Common myeloid progenitor, CD34-positive (primary cell): Measurements from ENCODE around the gene SLC5A8.

Experiments used
- CTCF ChIA-PET: fragments of 350-600 bp; sonication (Branson Sonifier 250); formaldehyde crosslinking; loops from one replicate; lab custom pipeline; 2021; ENCODE audit warnings: antibody characterized with exemption; lab: Charles Lee
- POLR2A ChIA-PET: fragments of 350-600 bp; sonication (Branson Sonifier 250); formaldehyde crosslinking; loops from one replicate; lab custom pipeline; 2021; ENCODE audit warnings: antibody characterized with exemption; lab: Charles Lee
- DNase-seq, 3 donors: peaks; one replicate each; pipeline versions ENCODE4 v3.0.0 to v3.0.0-alpha.2; 2013
- H3K27ac ChIP-seq, 2 experiments: 1 replicate in 1 of 2; 2 replicates in 1 of 2; pipeline ENCODE4 v1.7.0; 2013; ENCODE audit warnings: inconsistent platforms in 2 of 2, low read length in 2 of 2, mild to moderate bottlenecking in 2 of 2, low read depth in 1 of 2, moderate library complexity in 1 of 2; ENCODE audit not compliant: severe bottlenecking in 2 of 2, insufficient read depth in 1 of 2, poor library complexity in 1 of 2
- H3K27me3 ChIP-seq, 5 experiments: replicated peaks in 2 of 5; 1 replicate in 3 of 5; 2 replicates in 2 of 5; pipeline versions ENCODE4 v1.6.1 to v1.7.0; 2013; ENCODE audit warnings: low read length in 4 of 5, mild to moderate bottlenecking in 2 of 5, moderate library complexity in 2 of 5, inconsistent platforms in 1 of 5; ENCODE audit not compliant: insufficient read depth in 5 of 5, control insufficient read depth in 4 of 5
- H3K36me3 ChIP-seq, 4 experiments: 1 replicate in 2 of 4; 2 replicates in 2 of 4; pipeline versions ENCODE4 v1.6.1 to v1.7.0; 2013; ENCODE audit warnings: low read length in 3 of 4, control low read depth in 1 of 4, mild to moderate bottlenecking in 1 of 4; ENCODE audit not compliant: control insufficient read depth in 4 of 4, insufficient read depth in 4 of 4
- H3K4me1 ChIP-seq, 4 experiments: 1 replicate in 3 of 4; 2 replicates in 1 of 4; pipeline versions ENCODE4 v1.6.1 to v1.7.1; 2013; ENCODE audit warnings: low read length in 3 of 4, mild to moderate bottlenecking in 3 of 4, control low read depth in 1 of 4, inconsistent platforms in 1 of 4, moderate library complexity in 1 of 4; ENCODE audit not compliant: control insufficient read depth in 4 of 4, insufficient read depth in 4 of 4; ENCODE audit errors: control extremely low read depth in 1 of 4
- H3K4me3 ChIP-seq, 7 experiments: 1 replicate in 4 of 7; 2 replicates in 3 of 7; pipeline versions ENCODE4 v1.5.1 to v1.7.0; 2013; ENCODE audit warnings: mild to moderate bottlenecking in 7 of 7, low read length in 6 of 7, moderate library complexity in 6 of 7, inconsistent platforms in 2 of 7, low read depth in 2 of 7, control low read depth in 1 of 7; ENCODE audit not compliant: insufficient read depth in 4 of 7, control insufficient read depth in 1 of 7; ENCODE audit errors: extremely low read depth in 1 of 7
- H3K9me3 ChIP-seq, 5 experiments: 1 replicate in 4 of 5; 2 replicates in 1 of 5; pipeline versions ENCODE4 v1.6.1 to v1.7.1; 2013; ENCODE audit warnings: low read length in 4 of 5, mild to moderate bottlenecking in 2 of 5, inconsistent platforms in 1 of 5, low read depth in 1 of 5, moderate library complexity in 1 of 5; ENCODE audit not compliant: control insufficient read depth in 4 of 5, insufficient read depth in 2 of 5; ENCODE audit errors: control extremely low read depth in 1 of 5
- WGBS: methylation state at CpG from one replicate; pipeline ENCODE4 v1.1.5; 2013; ENCODE audit not compliant: insufficient coverage; 5-methylcytosine and 5-hydroxymethylcytosine counted together

The SLC5A8 gene

GRCh38 chr12:101204602-101205304 is 5.3 kb downstream of the SLC5A8 start:
- POLR2A ChIA-PET: no interaction called here
- no peaks in the 10 kb centered on the region for H3K36me3 ChIP-seq
- DNase-seq: no peak
- 100% methylated on average over 1 of the region's 4 CpGs for WGBS
- no peak overlapping the region for H3K4me3 ChIP-seq
- CTCF ChIA-PET: no interaction called here
- no peak overlapping the region for H3K27ac ChIP-seq
- H3K27me3 ChIP-seq: peaks cover 4 to 32% (median 10%) of the 10 kb centered on the region in 5 experiments
- H3K4me1 ChIP-seq: no peaks in the 10 kb centered on the region
- no peaks in the 10 kb centered on the region for H3K9me3 ChIP-seq

GRCh38 chr12:101200824-101201223 is 9.2 kb downstream of the SLC5A8 start:
- CTCF ChIA-PET: no interaction called here
- Histone ChIP-seq H3K27ac (no peak overlapping the region), H3K4me3 (no peak overlapping the region), H3K4me1 (no peaks in the 10 kb centered on the region), H3K36me3 (no peaks in the 10 kb centered on the region), H3K27me3 (peaks cover 0 to 4% (median 0%) of the 10 kb centered on the region in 5 experiments), H3K9me3 (no peaks in the 10 kb centered on the region)
- POLR2A ChIA-PET: no interaction called here
- WGBS: no CpG with 5 or more reads among the region's 1 CpG
- DNase-seq: no peak

DNA sequence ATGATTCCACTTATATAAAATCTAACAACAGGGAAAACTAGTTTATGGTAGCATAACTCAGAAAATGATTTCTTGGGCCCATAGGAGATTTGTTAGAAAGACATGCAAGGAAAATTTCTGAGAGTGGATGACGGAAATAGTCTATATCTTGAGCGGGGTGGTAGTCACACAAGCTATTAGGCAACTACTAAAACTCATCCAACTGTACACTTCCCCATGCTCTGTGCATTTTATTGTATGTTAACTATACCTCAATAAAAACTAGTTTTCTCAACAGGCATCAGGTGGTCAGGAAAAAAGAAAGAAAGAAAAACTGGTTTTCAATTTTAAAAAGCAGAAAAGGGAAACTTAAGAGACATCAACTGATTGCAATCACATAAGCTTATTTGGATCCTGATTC is 9.9 kb downstream of the SLC5A8 start:
- H3K27me3 ChIP-seq: peaks cover 0 to 4% (median 0%) of the 10 kb centered on the region in 5 experiments
- no peak for DNase-seq
- no peaks in the 10 kb centered on the region for H3K9me3 ChIP-seq
- H3K27ac ChIP-seq: no peak overlapping the region
- H3K36me3 ChIP-seq: no peaks in the 10 kb centered on the region
- H3K4me3 ChIP-seq: no peak overlapping the region
- CTCF ChIA-PET: no interaction called here
- H3K4me1 ChIP-seq: no peaks in the 10 kb centered on the region
- no CpG with 5 or more reads among the region's 2 CpGs for WGBS
- POLR2A ChIA-PET: no interaction called here

- no peak for DNase-seq
- no peaks in the 10 kb centered on the region for H3K27me3 ChIP-seq
- WGBS: 65% methylated on average over 2 of the region's 2 CpGs
- H3K4me3 ChIP-seq: no peak overlapping the region
- no peaks in the 10 kb centered on the region for H3K36me3 ChIP-seq
- H3K9me3 ChIP-seq: no peaks in the 10 kb centered on the region
- ChIA-PET POLR2A (no interaction called here), CTCF (no interaction called here)
- H3K27ac ChIP-seq: no peak overlapping the region
- no peaks in the 10 kb centered on the region for H3K4me1 ChIP-seq
These were observed 23.7 kb downstream of the SLC5A8 start for GRCh38 chr12:101186291-101186690.

GRCh38 chr12:101181776-101182175 is 28.3 kb downstream of the SLC5A8 start:
- H3K4me3 ChIP-seq: no peak overlapping the region
- H3K36me3 ChIP-seq: no peaks in the 10 kb centered on the region
- no peak overlapping the region for H3K27ac ChIP-seq
- 88% methylated on average over 1 of the region's 2 CpGs for WGBS
- no peaks in the 10 kb centered on the region for H3K9me3 ChIP-seq
- no peak for DNase-seq
- ChIA-PET CTCF (no interaction called here), POLR2A (no interaction called here)
- no peaks in the 10 kb centered on the region for H3K4me1 ChIP-seq
- no peaks in the 10 kb centered on the region for H3K27me3 ChIP-seq

- 100% methylated on average over 3 of the region's 3 CpGs for WGBS
- Histone ChIP-seq H3K9me3 (peaks cover 0 to 3% (median 0%) of the 10 kb centered on the region in 5 experiments), H3K4me3 (no peak overlapping the region), H3K27me3 (no peaks in the 10 kb centered on the region), H3K36me3 (no peaks in the 10 kb centered on the region), H3K27ac (no peak overlapping the region), H3K4me1 (no peaks in the 10 kb centered on the region)
- no peak for DNase-seq
- POLR2A ChIA-PET: no interaction called here
- CTCF ChIA-PET: no interaction called here
These were observed 35.5 kb downstream of the SLC5A8 start for GRCh38 chr12:101174541-101174940.

DNA sequence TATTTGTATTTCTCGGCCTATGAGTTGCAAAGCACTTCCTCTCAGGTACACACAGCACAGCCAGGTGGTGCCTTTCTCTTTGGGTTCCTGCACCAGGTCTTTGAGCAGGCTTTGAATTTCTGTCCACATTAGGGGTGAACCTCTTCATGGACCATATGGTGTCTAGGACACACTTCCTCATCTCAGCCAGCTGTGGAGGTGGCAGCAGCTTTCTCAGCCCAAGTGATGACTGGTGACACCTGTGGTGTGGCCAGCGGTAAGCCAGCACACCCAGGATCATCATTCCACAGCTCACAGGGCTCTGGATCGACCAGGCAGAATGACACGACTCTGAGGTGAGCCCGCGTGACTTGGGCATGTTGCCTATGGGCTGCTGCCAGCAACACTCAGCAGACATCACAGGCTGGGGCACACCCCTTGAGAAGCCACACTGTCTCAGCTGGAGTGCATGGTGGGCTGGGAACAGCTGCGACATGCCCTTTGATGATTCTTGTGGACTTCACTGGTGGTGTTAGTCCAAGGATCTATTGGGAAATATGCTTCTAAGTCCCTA is 36.8 kb downstream of the SLC5A8 start:
- no peak overlapping the region for H3K27ac ChIP-seq
- H3K9me3 ChIP-seq: peaks cover 0 to 3% (median 0%) of the 10 kb centered on the region in 5 experiments
- no peaks in the 10 kb centered on the region for H3K4me1 ChIP-seq
- 92% methylated on average over 7 of the region's 7 CpGs for WGBS
- H3K4me3 ChIP-seq: no peak overlapping the region
- ChIA-PET CTCF (no interaction called here), POLR2A (no interaction called here)
- H3K36me3 ChIP-seq: no peaks in the 10 kb centered on the region
- no peak for DNase-seq
- H3K27me3 ChIP-seq: no peaks in the 10 kb centered on the region
